Endothelial cell of umbilical vein (primary cell): ENCODE measurements around the gene UNC5C. TPM values are rescaled to one million over a fixed set of nuclear protein-coding genes. Genes with fewer than 3 reads are reported as not detected.

Experiments used
- BruUV-seq: library from RNA; stranded (reverse); fragments of 400-500 nt; replicated peaks from 2 replicates; lab custom pipeline; 2021; lab: Mats Ljungman, UMichigan
- CTCF ChIA-PET: fragments of 300-600, 350-600 bp; sonication (Branson Sonifier 250); formaldehyde crosslinking; loops from one replicate; lab custom pipeline; 2021; ENCODE audit warnings: antibody characterized with exemption, inconsistent platforms; lab: Charles Lee
- POLR2A ChIA-PET: fragments of 300-600, 350-600 bp; sonication (Branson Sonifier 250); formaldehyde crosslinking; loops from one replicate; lab custom pipeline; 2021; ENCODE audit warnings: antibody characterized with exemption, inconsistent platforms; lab: Charles Lee
- DNase-seq: peaks from one replicate; pipeline ENCODE4 v3.0.0-alpha.2; 2011; ENCODE audit warnings: low read depth, low spot score
- FAIRE-seq: peaks from 2 replicates; lab custom pipeline; 2011; peaks lifted over from hg19 to GRCh38; lab: Jason Lieb, UNC
- H2AFZ ChIP-seq: 2 replicates; pipeline ENCODE4 v1.6.0; 2012; ENCODE audit warnings: low read depth, low read length, control low read depth, inconsistent platforms
- H3K27ac ChIP-seq: 2 replicates; pipeline ENCODE4 v1.5.1; 2011; ENCODE audit warnings: low read depth, mild to moderate bottlenecking, control low read depth, low read length, moderate library complexity; ENCODE audit not compliant: insufficient read depth
- H3K27me3 ChIP-seq, 2 experiments: 2 replicates each; pipeline versions ENCODE4 v1.6.0 to v1.6.1; 2011; ENCODE audit warnings: low read length in 2 of 2, mixed read lengths in 1 of 2; ENCODE audit not compliant: control insufficient read depth in 2 of 2, insufficient read depth in 2 of 2
- H3K36me3 ChIP-seq, 2 experiments: 2 replicates in 1 of 2; 3 replicates in 1 of 2; pipeline ENCODE4 v1.5.1; 2011; ENCODE audit warnings: low read length in 2 of 2, mild to moderate bottlenecking in 1 of 2, moderate library complexity in 1 of 2; ENCODE audit not compliant: control insufficient read depth in 2 of 2, insufficient read depth in 2 of 2; ENCODE audit errors: extremely low read depth in 1 of 2
- H3K4me1 ChIP-seq: 3 replicates; pipeline ENCODE4 v1.5.1; 2011; ENCODE audit warnings: mild to moderate bottlenecking, low read length; ENCODE audit not compliant: control insufficient read depth, insufficient read depth; ENCODE audit errors: extremely low read depth
- H3K4me2 ChIP-seq: 2 replicates; pipeline ENCODE4 v1.6.1; 2011; ENCODE audit warnings: low read length, control low read depth, mixed read lengths; ENCODE audit not compliant: insufficient read depth
- H3K4me3 ChIP-seq, 3 experiments: fragments of 200-600 bp in 1 of 3; sonication (generic), shearing (Covaris generic) in 1 of 3; replicated peaks in 1 of 3; 2 replicates each; pipeline ENCODE4 v1.5.1; 2011 to 2016; ENCODE audit warnings: control low read depth in 3 of 3, low read length in 3 of 3, mild to moderate bottlenecking in 2 of 3, inconsistent platforms in 1 of 3, low read depth in 1 of 3, moderate library complexity in 1 of 3; ENCODE audit not compliant: insufficient read depth in 1 of 3
- H3K79me2 ChIP-seq: 2 replicates; pipeline ENCODE4 v1.6.0; 2012; ENCODE audit warnings: low read length, inconsistent platforms; ENCODE audit not compliant: control insufficient read depth, insufficient read depth
- H3K9ac ChIP-seq: replicated peaks from 2 replicates; pipeline ENCODE3; 2011; ENCODE audit warnings: low read length, control low read depth; ENCODE audit not compliant: insufficient read depth; ENCODE audit errors: extremely low read depth
- H3K9me1 ChIP-seq: replicated peaks from 3 replicates; pipeline ENCODE4 v1.6.0; 2011; ENCODE audit warnings: mild to moderate bottlenecking, low read length; ENCODE audit not compliant: control insufficient read depth, insufficient read depth; ENCODE audit errors: extremely low read depth
- H3K9me3 ChIP-seq: replicated peaks from 2 replicates; pipeline ENCODE4 v1.5.1; 2012; ENCODE audit warnings: low read length, inconsistent platforms; ENCODE audit not compliant: control insufficient read depth, insufficient read depth
- H4K20me1 ChIP-seq: replicated peaks from 2 replicates; pipeline ENCODE3; 2011; ENCODE audit warnings: mild to moderate bottlenecking, low read length; ENCODE audit not compliant: control insufficient read depth, insufficient read depth; ENCODE audit errors: extremely low read depth
- CTCF ChIP-seq, 2 donors: IDR thresholded peaks; 1 replicate in 1 of 2; 2 replicates in 1 of 2; pipeline ENCODE4 v1.5.1; 2011; ENCODE audit warnings: low read length in 2 of 2, mild to moderate bottlenecking in 2 of 2, moderate library complexity in 2 of 2, control low read depth in 1 of 2, inconsistent platforms in 1 of 2, low read depth in 1 of 2; ENCODE audit not compliant: insufficient read depth in 1 of 2; ENCODE audit errors: extremely low read depth in 1 of 2
- EZH2 ChIP-seq: IDR thresholded peaks from 2 replicates; pipeline ENCODE4 v1.6.1; 2012; ENCODE audit warnings: borderline replicate concordance, low read depth, mild to moderate bottlenecking, moderate library complexity, low read length, inconsistent platforms; ENCODE audit not compliant: severe bottlenecking
- FOS ChIP-seq: IDR thresholded peaks from 2 replicates; pipeline ENCODE4 v1.6.1; 2011; ENCODE audit warnings: mild to moderate bottlenecking, low read length, moderate library complexity, borderline replicate concordance; ENCODE audit not compliant: insufficient read depth
- GATA2 ChIP-seq: IDR thresholded peaks from 2 replicates; pipeline ENCODE4 v1.7.0; 2011; ENCODE audit warnings: low read depth, mild to moderate bottlenecking, moderate library complexity, mixed read lengths, low read length; ENCODE audit not compliant: insufficient read length, insufficient read depth
- JUN ChIP-seq: IDR thresholded peaks from 2 replicates; pipeline ENCODE4 v1.6.1; 2011; ENCODE audit warnings: borderline replicate concordance, low read depth; ENCODE audit not compliant: insufficient read length, insufficient read depth
- MAX ChIP-seq: IDR thresholded peaks from 2 replicates; pipeline ENCODE4 v1.6.1; 2011; ENCODE audit not compliant: insufficient read depth, insufficient read length
- MYC ChIP-seq: IDR thresholded peaks from one replicate; pipeline ENCODE4 v1.6.1; 2011; ENCODE audit warnings: mild to moderate bottlenecking, low read depth, low read length
- POLR2A ChIP-seq: IDR thresholded peaks from 2 replicates; pipeline ENCODE4 v1.6.1; 2012; ENCODE audit warnings: low read depth, mild to moderate bottlenecking, control low read depth, low read length
- POLR2AphosphoS5 ChIP-seq: IDR thresholded peaks from 2 replicates; pipeline ENCODE4 v1.6.1; 2012; ENCODE audit warnings: low read depth, mild to moderate bottlenecking, control low read depth, low read length, moderate library complexity; ENCODE audit not compliant: insufficient read depth
- dilution Hi-C: fragments of 300-500 bp; cut with MboI; formaldehyde crosslinking; loops from one replicate; pipeline ENCODE4 v1.15.0; 2019; ENCODE audit warnings: low sequenced_read_pairs; ENCODE audit not compliant: extremely low pct_ligation_motif_present
- intact Hi-C: fragments of 100-400 bp; cut with micrococcal nuclease; formaldehyde crosslinking; loops from one replicate; pipeline ENCODE4 v1.10.0; 2022
- polyA plus RNA-seq, 4 experiments: library from polyadenylated mRNA; depleted of rRNA in 3 of 4; stranded (reverse) in 3 of 4; unstranded in 1 of 4; fragments of >200 nt; gene quantifications; 2 replicates each; pipeline versions ENCODE4 v1.2.1 to v1.2.3, GENCODE V29; 2011 to 2012; ENCODE audit warnings: missing spikeins in 1 of 4
- total RNA-seq: library from RNA; stranded (reverse); gene quantifications from 2 replicates; pipeline ENCODE4 v1.2.3, GENCODE V29; 2021

UNC5C gene
- total and polyA plus RNA-seq, 2 donors (not counting 3 experiments of a cell fraction or from before 2014, with no cell fraction given) = 0.44 to 0.53 TPM

GRCh38 chr4:95355021-95355420, 193.8 kb downstream of the UNC5C start:
- Histone ChIP-seq H3K9me1 (no peaks in the 10 kb centered on the region), H2AFZ (no peak overlapping the region), H3K9ac (no peak overlapping the region), H3K9me3 (no peaks in the 10 kb centered on the region), H3K27ac (no peak overlapping the region), H3K4me1 (no peaks in the 10 kb centered on the region), H3K36me3 (no peaks in the 10 kb centered on the region), H3K4me2 (no peak overlapping the region), H3K4me3 (no peak overlapping the region), H4K20me1 (no peaks in the 10 kb centered on the region), H3K79me2 (no peaks in the 10 kb centered on the region), H3K27me3 (no peaks in the 10 kb centered on the region)
- no peak for DNase-seq
- CTCF ChIA-PET = no interaction called here
- no peak for FAIRE-seq
- no TSS peak for BruUV-seq
- dilution Hi-C loops (no loop called here), intact Hi-C loops (no loop called here)
- TF ChIP-seq JUN (no peak), GATA2 (no peak), POLR2A (no peak), CTCF (IDR thresholded peaks at IDR 0.05; ENCODE audit: extremely low read depth in 1 of 2, insufficient read depth in 1 of 2, low read depth in 1 of 2, low read length in 2 of 2) (no peak), FOS (no peak), EZH2 (no peak), MAX (no peak), MYC (no peak), POLR2AphosphoS5 (no peak)
- POLR2A ChIA-PET = no interaction called here
